AG10803 (cell line): ENCODE measurements around the gene RUFY4.

ENCODE experiments used
- DNase-seq: peaks from one replicate; pipeline ENCODE4 v3.0.0; 2010; ENCODE audit warnings: low read depth
- H3K4me3 ChIP-seq: 2 replicates; pipeline ENCODE4 v1.5.1; 2011; ENCODE audit warnings: mild to moderate bottlenecking, low read length, control low read depth
- TF ChIP-seq, protein P1 (sequence below): conservative IDR thresholded peaks from 2 replicates; pipeline ENCODE4 v1.5.1; 2011; ENCODE audit warnings: mild to moderate bottlenecking, low read length, control low read depth, inconsistent platforms

Gene RUFY4

DNA sequence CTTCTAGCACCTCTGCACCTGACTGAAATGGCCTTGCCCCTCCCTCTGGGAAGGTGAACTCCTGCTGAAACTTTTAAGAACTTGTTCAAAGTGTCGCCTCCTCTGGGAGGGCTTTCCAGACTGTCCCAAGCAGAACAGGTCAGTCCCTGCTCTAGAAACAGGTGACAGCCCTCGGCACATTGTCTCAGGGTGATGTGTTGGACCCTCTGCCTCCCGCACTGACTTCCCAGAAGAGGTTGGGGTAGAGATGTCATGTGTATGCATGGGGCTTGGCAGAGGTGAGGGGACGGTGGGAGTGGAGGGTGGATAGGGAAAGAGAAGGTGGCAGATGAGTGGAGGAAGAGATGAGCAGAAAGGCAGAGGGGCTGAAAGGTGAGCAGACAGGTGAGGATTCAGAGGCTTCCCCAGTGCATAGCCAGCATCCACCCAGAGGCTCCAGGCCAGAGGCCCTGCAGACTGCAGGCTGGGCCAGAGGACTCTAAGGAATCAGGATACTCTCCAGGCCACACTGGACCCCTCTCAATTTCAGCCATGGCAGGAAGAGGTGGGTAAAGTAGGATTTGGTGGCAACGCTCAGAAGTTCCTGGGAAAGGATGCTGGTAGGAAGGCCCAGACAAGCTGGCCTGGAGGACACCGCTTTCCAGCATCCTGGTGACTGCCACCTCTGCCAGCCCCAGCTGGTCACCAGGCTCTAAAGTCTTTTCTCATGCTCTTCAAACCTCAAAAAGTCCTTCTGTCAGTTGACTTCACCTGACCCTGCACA, 41.4 kb upstream of the RUFY4 start:
- TF ChIP-seq, protein P1, sequence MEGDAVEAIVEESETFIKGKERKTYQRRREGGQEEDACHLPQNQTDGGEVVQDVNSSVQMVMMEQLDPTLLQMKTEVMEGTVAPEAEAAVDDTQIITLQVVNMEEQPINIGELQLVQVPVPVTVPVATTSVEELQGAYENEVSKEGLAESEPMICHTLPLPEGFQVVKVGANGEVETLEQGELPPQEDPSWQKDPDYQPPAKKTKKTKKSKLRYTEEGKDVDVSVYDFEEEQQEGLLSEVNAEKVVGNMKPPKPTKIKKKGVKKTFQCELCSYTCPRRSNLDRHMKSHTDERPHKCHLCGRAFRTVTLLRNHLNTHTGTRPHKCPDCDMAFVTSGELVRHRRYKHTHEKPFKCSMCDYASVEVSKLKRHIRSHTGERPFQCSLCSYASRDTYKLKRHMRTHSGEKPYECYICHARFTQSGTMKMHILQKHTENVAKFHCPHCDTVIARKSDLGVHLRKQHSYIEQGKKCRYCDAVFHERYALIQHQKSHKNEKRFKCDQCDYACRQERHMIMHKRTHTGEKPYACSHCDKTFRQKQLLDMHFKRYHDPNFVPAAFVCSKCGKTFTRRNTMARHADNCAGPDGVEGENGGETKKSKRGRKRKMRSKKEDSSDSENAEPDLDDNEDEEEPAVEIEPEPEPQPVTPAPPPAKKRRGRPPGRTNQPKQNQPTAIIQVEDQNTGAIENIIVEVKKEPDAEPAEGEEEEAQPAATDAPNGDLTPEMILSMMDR, result no peak
- H3K4me3 ChIP-seq, result no peak overlapping the region
- DNase-seq, result no peak

GRCh38 chr2:218028189-218028495, 40.9 kb upstream of the RUFY4 start:
- no peak for DNase-seq
- H3K4me3 ChIP-seq, result no peak overlapping the region
- TF ChIP-seq, protein P1, result no peak

GRCh38 chr2:218028562-218029348, 40.3 kb upstream of the RUFY4 start:
- TF ChIP-seq, protein P1, result no peak
- H3K4me3 ChIP-seq, result no peak overlapping the region
- DNase-seq, result no peak

DNA sequence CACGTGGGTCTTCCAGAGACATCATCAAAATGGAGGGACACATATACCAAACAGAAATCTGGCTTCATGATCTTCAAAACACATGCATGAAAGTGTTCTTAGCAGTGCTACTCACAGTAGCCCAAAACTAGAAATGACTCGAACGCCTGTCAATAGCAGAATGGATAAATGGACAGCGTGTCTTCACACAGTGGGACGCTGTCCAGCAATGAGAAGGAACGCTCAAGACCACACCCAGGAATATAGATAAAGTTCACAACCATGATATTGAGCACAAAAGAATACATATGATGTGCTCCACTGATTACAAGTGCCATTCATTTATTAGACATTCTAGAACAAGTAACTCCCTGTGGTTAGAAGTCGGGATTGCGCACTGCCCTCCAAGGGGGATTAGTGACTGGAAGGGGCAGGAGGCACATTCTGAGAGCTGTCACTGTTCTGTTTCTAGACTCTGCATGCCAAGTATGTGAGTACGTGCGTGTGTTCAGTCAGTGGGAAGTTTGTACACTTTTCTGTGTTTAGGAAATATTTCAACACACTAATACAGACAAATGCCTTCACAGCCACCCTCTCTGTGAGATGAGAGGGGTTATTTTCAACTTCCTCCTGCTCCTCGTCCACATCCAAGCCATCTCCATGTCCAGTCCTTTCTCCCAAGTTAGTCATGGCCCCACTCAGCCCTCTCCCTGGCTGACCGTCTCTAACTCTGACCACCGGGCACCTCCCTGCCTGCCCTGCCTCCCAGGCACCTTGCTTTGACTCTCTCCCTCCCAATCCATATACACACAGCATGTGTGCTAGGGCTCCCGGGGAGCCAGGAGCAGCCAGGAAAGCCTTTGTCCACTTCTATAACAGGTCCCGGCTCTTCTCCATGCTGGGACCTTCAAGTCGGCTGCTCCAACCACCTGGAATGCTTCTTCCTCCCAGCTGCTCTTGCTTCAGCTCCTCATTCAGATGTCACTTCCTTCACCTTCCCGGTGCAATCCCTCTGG, 39.4 kb upstream of the RUFY4 start:
- no peak overlapping the region for H3K4me3 ChIP-seq
- TF ChIP-seq, protein P1, result no peak
- DNase-seq, result no peak

GRCh38 chr2:218030409-218031195, 38.5 kb upstream of the RUFY4 start:
- DNase-seq, result no peak
- TF ChIP-seq, protein P1, result no peak
- no peak overlapping the region for H3K4me3 ChIP-seq

GRCh38 chr2:218031261-218031660, 37.8 kb upstream of the RUFY4 start:
- TF ChIP-seq, protein P1, result no peak
- H3K4me3 ChIP-seq, result no peak overlapping the region
- no peak for DNase-seq
